ENCODE results near the gene SLC22A1.
"Not testable (repeated sequence)": the region's sequence is repeated elsewhere in the genome, so short reads cannot be mapped to it uniquely, and the experiment has no call there.

Gene SLC22A1

DNA sequence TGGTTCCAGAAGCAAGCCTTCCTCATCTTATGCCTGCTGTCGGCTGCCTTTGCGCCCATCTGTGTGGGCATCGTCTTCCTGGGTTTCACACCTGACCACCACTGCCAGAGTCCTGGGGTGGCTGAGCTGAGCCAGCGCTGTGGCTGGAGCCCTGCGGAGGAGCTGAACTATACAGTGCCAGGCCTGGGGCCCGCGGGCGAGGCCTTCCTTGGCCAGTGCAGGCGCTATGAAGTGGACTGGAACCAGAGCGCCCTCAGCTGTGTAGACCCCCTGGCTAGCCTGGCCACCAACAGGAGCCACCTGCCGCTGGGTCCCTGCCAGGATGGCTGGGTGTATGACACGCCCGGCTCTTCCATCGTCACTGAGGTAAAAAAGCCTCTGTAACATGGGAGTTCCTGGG is 366 bp downstream of the SLC22A1 start:
- Histone ChIP-seq H4K20me1 (ENCODE audit: insufficient read depth, low read length) (no peaks in the 10 kb centered on the region), H3K4me1 (ENCODE audit: low read length) (no peaks in the 10 kb centered on the region)

DNA sequence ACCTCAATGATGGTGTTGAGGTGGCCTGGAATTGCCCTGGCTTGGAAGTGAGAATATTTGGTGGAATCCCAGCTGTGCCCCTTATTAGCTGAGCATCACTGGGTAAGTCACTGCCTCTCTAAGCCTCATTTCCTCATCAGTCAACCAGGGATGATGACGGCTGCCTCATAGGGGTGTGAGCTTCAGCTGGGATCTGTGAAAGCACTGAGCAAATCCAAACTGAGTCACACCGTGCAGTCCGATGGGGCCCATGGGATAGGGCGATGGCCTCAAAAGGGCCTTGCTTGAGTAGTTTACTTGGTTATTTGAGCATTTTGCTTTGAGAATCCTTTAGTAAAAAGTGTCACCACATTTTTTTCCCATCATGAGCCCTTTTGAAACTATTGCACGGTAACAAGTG is 1.1 kb downstream of the SLC22A1 start:
- no peaks in the 10 kb centered on the region for H4K20me1 ChIP-seq (ENCODE audit: insufficient read depth, low read length)
- no peak overlapping the region for H3K27ac ChIP-seq (ENCODE audit: low read length)
- H2AFZ ChIP-seq (ENCODE audit: low read depth, low read length): no peak overlapping the region
- H3K9me3 ChIP-seq (ENCODE audit: insufficient read depth, low read length): no peaks in the 10 kb centered on the region
- H3K9ac ChIP-seq (ENCODE audit: low read length): no peak overlapping the region
- no peak for TF ChIP-seq CTCF (IDR thresholded peaks at IDR 0.05; ENCODE audit: low read depth, low read length)
- TF ChIP-seq EZH2phosphoT487 (IDR thresholded peaks at IDR 0.05; ENCODE audit: low read depth): no peak
- H3K4me3 ChIP-seq (ENCODE audit: low read length): no peak overlapping the region
- no peak overlapping the region for H3K4me2 ChIP-seq (ENCODE audit: low read length)
- H3K4me1 ChIP-seq (ENCODE audit: low read length): no peaks in the 10 kb centered on the region
- no peaks in the 10 kb centered on the region for H3K36me3 ChIP-seq (replicated peaks; ENCODE audit: low read depth, low read length)
- H3K27me3 ChIP-seq (ENCODE audit: low read depth, low read length): no peaks in the 10 kb centered on the region
- H3K79me2 ChIP-seq (ENCODE audit: low read length): no peaks in the 10 kb centered on the region

More for the DNA sequence above, 366 bp downstream of the SLC22A1 start:
- Histone ChIP-seq H3K79me2 (ENCODE audit: low read length) (no peaks in the 10 kb centered on the region), H3K27ac (ENCODE audit: low read length) (no peak overlapping the region), H3K36me3 (replicated peaks; ENCODE audit: low read depth, low read length) (peaks cover 3% of the 10 kb centered on the region), H3K9ac (ENCODE audit: low read length) (no peak overlapping the region), H3K4me2 (ENCODE audit: low read length) (no peak overlapping the region), H3K4me3 (ENCODE audit: low read length) (no peak overlapping the region), H3K27me3 (ENCODE audit: low read depth, low read length) (no peaks in the 10 kb centered on the region), H3K9me3 (ENCODE audit: insufficient read depth, low read length) (no peaks in the 10 kb centered on the region), H2AFZ (ENCODE audit: low read depth, low read length) (no peak overlapping the region)
- TF ChIP-seq EZH2phosphoT487 (IDR thresholded peaks at IDR 0.05; ENCODE audit: low read depth) (no peak), CTCF (IDR thresholded peaks at IDR 0.05; ENCODE audit: low read depth, low read length) (no peak)

DNA sequence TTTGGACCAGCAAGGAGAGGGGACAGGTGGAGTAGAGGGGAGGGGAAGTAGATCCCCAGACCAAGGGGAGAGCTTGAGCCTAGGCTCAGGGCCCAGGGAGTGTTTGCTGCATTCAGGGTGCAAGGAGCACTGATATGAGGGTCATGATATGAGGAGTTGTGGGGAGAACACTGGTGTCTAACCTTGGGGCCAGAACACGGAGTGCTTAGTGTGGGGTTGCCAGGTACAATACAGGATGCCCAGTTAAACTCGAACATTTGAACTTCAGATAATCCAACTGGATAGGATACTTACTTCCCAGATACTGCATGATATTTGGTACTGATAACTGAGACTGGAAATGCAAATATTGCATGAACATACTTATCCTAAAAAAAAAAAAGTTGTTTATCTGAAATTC is 2.4 kb downstream of the SLC22A1 start:
- Histone ChIP-seq H3K4me2 (ENCODE audit: low read length) (no peak overlapping the region), H3K4me1 (ENCODE audit: low read length) (no peaks in the 10 kb centered on the region), H3K9me3 (ENCODE audit: insufficient read depth, low read length) (no peaks in the 10 kb centered on the region), H2AFZ (ENCODE audit: low read depth, low read length) (no peak overlapping the region), H3K36me3 (replicated peaks; ENCODE audit: low read depth, low read length) (no peaks in the 10 kb centered on the region), H3K4me3 (ENCODE audit: low read length) (no peak overlapping the region), H3K27me3 (ENCODE audit: low read depth, low read length) (no peaks in the 10 kb centered on the region), H3K27ac (ENCODE audit: low read length) (no peak overlapping the region), H3K9ac (ENCODE audit: low read length) (no peak overlapping the region), H4K20me1 (ENCODE audit: insufficient read depth, low read length) (no peaks in the 10 kb centered on the region), H3K79me2 (ENCODE audit: low read length) (no peaks in the 10 kb centered on the region)
- TF ChIP-seq EZH2phosphoT487 (IDR thresholded peaks at IDR 0.05; ENCODE audit: low read depth): no peak

- H3K9me3 ChIP-seq (ENCODE audit: insufficient read depth, low read length): no peaks in the 10 kb centered on the region
- H3K4me1 ChIP-seq (ENCODE audit: low read length): no peaks in the 10 kb centered on the region
- no peak overlapping the region for H3K9ac ChIP-seq (ENCODE audit: low read length)
- TF ChIP-seq EZH2phosphoT487 (IDR thresholded peaks at IDR 0.05; ENCODE audit: low read depth) (no peak), CTCF (IDR thresholded peaks at IDR 0.05; ENCODE audit: low read depth, low read length) (no peak)
- H3K4me2 ChIP-seq (ENCODE audit: low read length): no peak overlapping the region
- H3K4me3 ChIP-seq (ENCODE audit: low read length): no peak overlapping the region
- no peaks in the 10 kb centered on the region for H3K79me2 ChIP-seq (ENCODE audit: low read length)
- H4K20me1 ChIP-seq (ENCODE audit: insufficient read depth, low read length): no peaks in the 10 kb centered on the region
- no peaks in the 10 kb centered on the region for H3K36me3 ChIP-seq (replicated peaks; ENCODE audit: low read depth, low read length)
- no peaks in the 10 kb centered on the region for H3K27me3 ChIP-seq (ENCODE audit: low read depth, low read length)
- H3K27ac ChIP-seq (ENCODE audit: low read length): no peak overlapping the region
- H2AFZ ChIP-seq (ENCODE audit: low read depth, low read length): no peak overlapping the region
These were observed 3.0 kb downstream of the SLC22A1 start for GRCh38 chr6:160124605-160125004.

- H2AFZ ChIP-seq (ENCODE audit: low read depth, low read length); H3K4me3 ChIP-seq (ENCODE audit: low read length); H3K4me1 ChIP-seq (ENCODE audit: low read length); H3K27me3 ChIP-seq (ENCODE audit: low read depth, low read length); H3K4me2 ChIP-seq (ENCODE audit: low read length); H3K36me3 ChIP-seq (replicated peaks; ENCODE audit: low read depth, low read length); H4K20me1 ChIP-seq (ENCODE audit: insufficient read depth, low read length); H3K9ac ChIP-seq (ENCODE audit: low read length); H3K79me2 ChIP-seq (ENCODE audit: low read length); H3K9me3 ChIP-seq (ENCODE audit: insufficient read depth, low read length); H3K27ac ChIP-seq (ENCODE audit: low read length): not testable (repeated sequence)
These were observed 3.5 kb downstream of the SLC22A1 start for GRCh38 chr6:160125105-160125504.
